Fibroblast of the aortic adventitia (primary cell): ENCODE data around the gene CREBZF. TPM values are rescaled to one million over a fixed set of nuclear protein-coding genes. Genes with fewer than 3 reads are reported as not detected.
A peak's percentile ranks its signal among the peaks of the same experiment; 100 is the strongest.

Experiments
- DNase-seq: peaks from one replicate; pipeline ENCODE4 v3.0.0-alpha.2; 2010; ENCODE audit warnings: low read depth
- H3K4me3 ChIP-seq: 2 replicates; pipeline ENCODE4 v1.5.1; 2011; ENCODE audit warnings: low read depth, mild to moderate bottlenecking, control low read depth, low read length, moderate library complexity
- CTCF ChIP-seq: IDR thresholded peaks from 2 replicates; pipeline ENCODE4 v1.5.1; 2011; ENCODE audit warnings: mild to moderate bottlenecking, low read length, control low read depth, inconsistent platforms; ENCODE audit not compliant: insufficient read depth
- total RNA-seq: library from RNA; depleted of rRNA; stranded (reverse); fragments of >200 nt; gene quantifications from 2 replicates; pipeline ENCODE4 v1.2.3, GENCODE V29; 2012; ENCODE audit warnings: low replicate concordance

The CREBZF gene
- total RNA-seq, 1 donor = 33.1 TPM

GRCh38 chr11:85699957-85700741, 35.2 kb upstream of the CREBZF start:
- no peak for TF ChIP-seq CTCF
- no peak overlapping the region for H3K4me3 ChIP-seq
- DNase-seq = no peak

GRCh38 chr11:85698195-85698594, 33.3 kb upstream of the CREBZF start:
- no peak overlapping the region for H3K4me3 ChIP-seq
- no peak for TF ChIP-seq CTCF
- DNase-seq = no peak

- H3K4me3 ChIP-seq = no peak overlapping the region
- DNase-seq = no peak
- no peak for TF ChIP-seq CTCF
These were observed 32.8 kb upstream of the CREBZF start for GRCh38 chr11:85697747-85698146.

- no peak for DNase-seq
- H3K4me3 ChIP-seq = no peak overlapping the region
- TF ChIP-seq CTCF = no peak
These were observed 30.6 kb upstream of the CREBZF start for GRCh38 chr11:85695546-85695945.

GRCh38 chr11:85694385-85694980, 29.6 kb upstream of the CREBZF start:
- no peak overlapping the region for H3K4me3 ChIP-seq
- peak; percentile 60 for TF ChIP-seq CTCF
- DNase-seq = peak; percentile 70

- TF ChIP-seq CTCF = no peak
- peak; percentile 99 for DNase-seq
- H3K4me3 ChIP-seq = peak within 1 kb of the TSS; percentile 78
These were observed 21.0 kb upstream of the CREBZF start, which contains the start of gene CCDC89 for GRCh38 chr11:85685820-85686459. Gene CCDC89 (minus strand): TSS chr11:85686195. CDS start chr11:85686130, 65 bp downstream.
